Measurements from ENCODE around the gene RFNG.

DNA sequence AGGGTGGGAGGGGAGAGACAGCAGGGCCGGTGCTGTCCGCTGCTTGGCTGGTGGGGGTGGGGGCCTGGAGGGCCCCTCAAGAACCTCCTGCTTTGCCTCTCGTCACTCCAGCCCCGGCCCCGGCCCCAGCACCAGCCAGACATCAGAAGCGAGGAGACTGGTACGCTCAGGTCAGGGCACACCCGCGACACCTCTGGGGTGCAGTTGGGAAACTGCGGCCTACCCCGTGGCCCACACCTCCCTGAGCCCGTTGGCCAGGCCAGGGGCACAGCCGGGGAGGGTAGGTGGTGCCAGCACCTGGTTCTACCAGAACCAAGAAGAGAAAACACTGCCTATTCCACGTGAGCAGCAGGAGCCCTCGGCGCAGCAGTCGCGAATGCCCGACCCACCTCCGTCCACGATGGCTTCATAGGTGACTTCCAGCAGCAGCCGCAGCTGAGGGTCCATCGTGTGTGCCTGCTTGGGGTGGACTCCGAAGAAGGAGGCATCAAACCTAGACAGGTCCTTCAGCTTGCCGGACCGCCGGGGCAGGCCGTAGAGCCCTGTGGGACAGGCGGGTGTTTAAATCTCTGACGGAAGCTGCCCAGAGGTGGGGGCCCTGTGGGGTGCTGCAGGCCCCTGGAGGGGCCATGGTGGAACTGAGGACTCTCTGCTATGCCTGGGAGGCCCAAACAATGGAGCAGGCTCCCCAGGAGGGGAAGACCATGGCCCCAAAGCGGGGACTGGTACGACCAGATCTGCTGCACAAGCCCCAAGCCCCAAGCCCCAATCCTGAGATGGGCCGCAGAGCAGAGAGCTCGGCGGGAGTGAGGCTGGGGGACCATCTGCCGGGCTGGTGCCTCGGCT, 43.5 kb upstream of the RFNG start:
- TF ChIP-seq, protein P1, sequence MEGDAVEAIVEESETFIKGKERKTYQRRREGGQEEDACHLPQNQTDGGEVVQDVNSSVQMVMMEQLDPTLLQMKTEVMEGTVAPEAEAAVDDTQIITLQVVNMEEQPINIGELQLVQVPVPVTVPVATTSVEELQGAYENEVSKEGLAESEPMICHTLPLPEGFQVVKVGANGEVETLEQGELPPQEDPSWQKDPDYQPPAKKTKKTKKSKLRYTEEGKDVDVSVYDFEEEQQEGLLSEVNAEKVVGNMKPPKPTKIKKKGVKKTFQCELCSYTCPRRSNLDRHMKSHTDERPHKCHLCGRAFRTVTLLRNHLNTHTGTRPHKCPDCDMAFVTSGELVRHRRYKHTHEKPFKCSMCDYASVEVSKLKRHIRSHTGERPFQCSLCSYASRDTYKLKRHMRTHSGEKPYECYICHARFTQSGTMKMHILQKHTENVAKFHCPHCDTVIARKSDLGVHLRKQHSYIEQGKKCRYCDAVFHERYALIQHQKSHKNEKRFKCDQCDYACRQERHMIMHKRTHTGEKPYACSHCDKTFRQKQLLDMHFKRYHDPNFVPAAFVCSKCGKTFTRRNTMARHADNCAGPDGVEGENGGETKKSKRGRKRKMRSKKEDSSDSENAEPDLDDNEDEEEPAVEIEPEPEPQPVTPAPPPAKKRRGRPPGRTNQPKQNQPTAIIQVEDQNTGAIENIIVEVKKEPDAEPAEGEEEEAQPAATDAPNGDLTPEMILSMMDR (IDR thresholded peaks at IDR 0.05) = no peak
- TF ChIP-seq POLR2A (IDR thresholded peaks at IDR 0.05) = no peak

Data from right lobe of liver (tissue), 4 donors.